Loucy (cell line): ENCODE data around the gene HMG20B.

ENCODE experiments used
- EZH2phosphoT487 ChIP-seq: fragments of 200-600 bp; IDR thresholded peaks from 2 replicates; pipeline ENCODE4 v1.6.1; 2018; ENCODE audit warnings: antibody characterized with exemption, mild to moderate bottlenecking, moderate library complexity, borderline replicate concordance
- TF ChIP-seq, protein P1 (sequence below): fragments of 200-600 bp; sonication (generic); conservative IDR thresholded peaks from 2 replicates; pipeline ENCODE4 v1.5.1; 2014; ENCODE audit warnings: mild to moderate bottlenecking, antibody characterized with exemption, low read length

DNA sequence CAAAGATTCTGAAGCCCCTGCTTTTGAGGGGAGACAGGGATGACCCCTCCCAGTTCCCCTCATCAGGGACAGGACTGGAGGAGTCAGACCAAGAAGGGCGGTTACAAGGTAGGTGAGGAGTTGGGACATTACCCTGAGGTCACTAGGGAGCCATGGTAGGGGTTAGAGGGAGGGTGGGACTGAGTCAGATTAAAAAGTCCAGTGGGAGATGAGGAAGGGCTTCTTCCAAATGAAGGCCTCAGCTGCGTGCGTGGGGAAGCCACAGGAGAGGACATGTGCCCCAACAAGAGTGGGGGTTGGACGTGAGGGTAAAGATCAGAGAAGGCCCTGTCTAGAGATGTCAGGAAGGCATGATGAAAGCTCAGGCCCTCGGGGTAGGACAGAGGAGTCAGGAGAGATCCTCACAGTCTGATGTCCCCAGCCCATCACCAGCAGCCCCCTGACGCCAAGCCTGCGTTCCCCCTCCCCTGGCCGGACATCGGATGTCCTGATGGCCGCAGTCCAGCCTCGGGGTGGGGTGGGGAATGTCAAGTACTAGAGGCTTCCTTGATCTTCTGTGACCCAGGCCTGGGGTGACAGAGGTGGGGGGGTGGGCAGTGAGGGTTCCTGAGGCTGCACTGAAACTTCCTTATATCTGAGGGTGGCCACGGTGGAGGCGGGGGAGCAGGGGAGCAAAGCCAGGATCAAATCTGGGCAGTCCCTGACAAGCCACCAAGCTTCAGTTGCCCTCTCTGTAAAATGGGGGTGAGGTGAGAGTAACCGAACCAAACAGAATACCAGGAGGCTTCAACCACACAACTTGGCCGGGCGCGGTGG lies 8.8 kb upstream of the HMG20B start:
- TF ChIP-seq, protein P1, sequence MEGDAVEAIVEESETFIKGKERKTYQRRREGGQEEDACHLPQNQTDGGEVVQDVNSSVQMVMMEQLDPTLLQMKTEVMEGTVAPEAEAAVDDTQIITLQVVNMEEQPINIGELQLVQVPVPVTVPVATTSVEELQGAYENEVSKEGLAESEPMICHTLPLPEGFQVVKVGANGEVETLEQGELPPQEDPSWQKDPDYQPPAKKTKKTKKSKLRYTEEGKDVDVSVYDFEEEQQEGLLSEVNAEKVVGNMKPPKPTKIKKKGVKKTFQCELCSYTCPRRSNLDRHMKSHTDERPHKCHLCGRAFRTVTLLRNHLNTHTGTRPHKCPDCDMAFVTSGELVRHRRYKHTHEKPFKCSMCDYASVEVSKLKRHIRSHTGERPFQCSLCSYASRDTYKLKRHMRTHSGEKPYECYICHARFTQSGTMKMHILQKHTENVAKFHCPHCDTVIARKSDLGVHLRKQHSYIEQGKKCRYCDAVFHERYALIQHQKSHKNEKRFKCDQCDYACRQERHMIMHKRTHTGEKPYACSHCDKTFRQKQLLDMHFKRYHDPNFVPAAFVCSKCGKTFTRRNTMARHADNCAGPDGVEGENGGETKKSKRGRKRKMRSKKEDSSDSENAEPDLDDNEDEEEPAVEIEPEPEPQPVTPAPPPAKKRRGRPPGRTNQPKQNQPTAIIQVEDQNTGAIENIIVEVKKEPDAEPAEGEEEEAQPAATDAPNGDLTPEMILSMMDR, result no peak
- TF ChIP-seq EZH2phosphoT487, result no peak
